CD8-positive, alpha-beta memory T cell (primary cell): ENCODE data around the gene PIWIL4. TPM values are rescaled to one million over a fixed set of nuclear protein-coding genes. Genes with fewer than 3 reads are reported as not detected.

ENCODE experiments used
- CTCF ChIA-PET: fragments of 350-600 bp; sonication (Branson Sonifier 250); formaldehyde crosslinking; loops from one replicate; lab custom pipeline; 2021; ENCODE audit warnings: antibody characterized with exemption; lab: Charles Lee
- POLR2A ChIA-PET: fragments of 350-600 bp; sonication (Branson Sonifier 250); formaldehyde crosslinking; loops from one replicate; lab custom pipeline; 2021; ENCODE audit warnings: antibody characterized with exemption; lab: Charles Lee
- DNase-seq, 5 donors: peaks; one replicate each; pipeline versions ENCODE4 v3.0.0 to v3.0.0-alpha.2; 2020 to 2022; ENCODE audit warnings: mixed read lengths in 1 of 5
- H3K27ac ChIP-seq: one replicate; pipeline ENCODE4 v1.7.0; 2013; ENCODE audit warnings: low read depth, mild to moderate bottlenecking, low read length, moderate library complexity
- H3K27me3 ChIP-seq: 2 replicates; pipeline ENCODE4 v1.7.0; 2013; ENCODE audit warnings: low read length, mild to moderate bottlenecking; ENCODE audit not compliant: insufficient read depth, poor library complexity, severe bottlenecking
- H3K36me3 ChIP-seq: 2 replicates; pipeline ENCODE4 v1.7.0; 2013; ENCODE audit warnings: mild to moderate bottlenecking, low read length, moderate library complexity; ENCODE audit not compliant: insufficient read depth
- H3K4me1 ChIP-seq: 2 replicates; pipeline ENCODE4 v1.7.0; 2013; ENCODE audit warnings: mild to moderate bottlenecking, low read length, moderate library complexity; ENCODE audit not compliant: insufficient read depth
- H3K4me3 ChIP-seq: 2 replicates; pipeline ENCODE4 v1.7.0; 2013; ENCODE audit warnings: mild to moderate bottlenecking, low read length
- H3K9me3 ChIP-seq: 2 replicates; pipeline ENCODE4 v1.7.0; 2013; ENCODE audit warnings: mild to moderate bottlenecking, low read length
- H3K27ac Mint-ChIP-seq, 8 donors: one replicate each; pipeline ENCODE4 v1.8.0; 2020 to 2021; ENCODE audit warnings: mixed read lengths in 8 of 8, mild to moderate bottlenecking in 6 of 8, inconsistent platforms in 3 of 8, moderate library complexity in 3 of 8
- H3K27me3 Mint-ChIP-seq, 2 donors: one replicate each; pipeline ENCODE4 v1.8.0; 2020 to 2021; ENCODE audit warnings: mixed read lengths in 2 of 2, mild to moderate bottlenecking in 1 of 2, moderate library complexity in 1 of 2
- H3K36me3 Mint-ChIP-seq, 3 donors: one replicate each; pipeline ENCODE4 v1.8.0; 2020 to 2021; ENCODE audit warnings: mixed read lengths in 3 of 3, inconsistent platforms in 1 of 3, mild to moderate bottlenecking in 1 of 3
- H3K4me1 Mint-ChIP-seq, 3 donors: one replicate each; pipeline ENCODE4 v1.8.0; 2020 to 2021; ENCODE audit warnings: mixed read lengths in 3 of 3, inconsistent platforms in 1 of 3, mild to moderate bottlenecking in 1 of 3
- H3K4me3 Mint-ChIP-seq, 7 donors: one replicate each; pipeline ENCODE4 v1.8.0; 2020 to 2021; ENCODE audit warnings: mixed read lengths in 7 of 7, mild to moderate bottlenecking in 6 of 7, moderate library complexity in 4 of 7, inconsistent platforms in 2 of 7
- H3K9me3 Mint-ChIP-seq, 5 donors: one replicate each; pipeline ENCODE4 v1.8.0; 2020 to 2022; ENCODE audit warnings: mixed read lengths in 5 of 5, mild to moderate bottlenecking in 3 of 5, moderate library complexity in 2 of 5, inconsistent platforms in 1 of 5
- polyA plus RNA-seq: library from polyadenylated mRNA; unstranded; fragments of 300-500 nt; fragmentation: Illumina TruSeq; gene quantifications from one replicate; pipeline ENCODE4 v1.2.3, GENCODE V29; 2021
- total RNA-seq, 2 experiments: library from RNA; stranded (reverse); gene quantifications; one replicate each; pipeline ENCODE4 v1.2.3, GENCODE V29; 2021

PIWIL4 gene
- total and polyA plus RNA-seq, 3 experiments from 2014 or later, result 0.36 to 0.61 (median 0.58) TPM

GRCh38 chr11:94543695-94544645 is 23.2 kb upstream of the PIWIL4 start, which contains the start of gene FUT4:
Gene FUT4, plus strand, starts transcription at chr11:94543921. Its CDS starts 213 bp downstream, at chr11:94544134.
- POLR2A ChIA-PET, result interaction anchor here (1.0 to 1.7 kb wide), 2 partner anchors 429 to 802 kb away, joined by 3 to 4 read pairs; partner anchors contain the start of genes C11orf54, CWC15, KDM4D and TAF1D
- H3K27ac Mint-ChIP-seq, result peak within 1 kb of the TSS; percentile 84 to 100 (median 98)

GRCh38 chr11:94544646-94545263 is 22.4 kb upstream of the PIWIL4 start:
- H3K9me3 Mint-ChIP-seq, result no peaks in the 10 kb centered on the region
- peaks cover 41 to 53% (median 49%) of the 10 kb centered on the region in 3 donors for H3K4me1 Mint-ChIP-seq
- Histone ChIP-seq H3K27ac (peak overlapping the region; percentile 85), H3K9me3 (no peaks in the 10 kb centered on the region), H3K36me3 (no peaks in the 10 kb centered on the region), H3K27me3 (no peaks in the 10 kb centered on the region), H3K4me1 (peaks cover 38% of the 10 kb centered on the region), H3K4me3 (peak overlapping the region; percentile 68)
- CTCF ChIA-PET, result no interaction called here
- H3K27me3 Mint-ChIP-seq, result peaks cover 1 to 6% of the 10 kb centered on the region in 2 donors
- H3K27ac Mint-ChIP-seq, result peak overlapping the region in 2 of 8 donors; percentile 66 to 74
- POLR2A ChIA-PET, result interaction anchor here (1.0 to 1.7 kb wide), 2 partner anchors 429 to 803 kb away, joined by 3 to 4 read pairs; partner anchors contain the start of genes C11orf54, CWC15, KDM4D and TAF1D
- peak overlapping the region in 6 of 7 donors; percentile 50 to 98 (median 82) for H3K4me3 Mint-ChIP-seq
- DNase-seq, result peak in 2 of 5 donors; percentile 2 to 55
- H3K36me3 Mint-ChIP-seq, result peaks cover 0 to 9% (median 3%) of the 10 kb centered on the region in 3 donors

More at GRCh38 chr11:94543695-94544645, 23.2 kb upstream of the PIWIL4 start, which contains the start of gene FUT4:
- peak; percentile 56 to 80 (median 69) for DNase-seq
- no peaks in the 10 kb centered on the region for H3K9me3 Mint-ChIP-seq
- peaks cover 38% of the 10 kb centered on the region for H3K4me1 ChIP-seq
- H3K9me3 ChIP-seq, result no peaks in the 10 kb centered on the region
- peak within 1 kb of the TSS; percentile 85 for H3K27ac ChIP-seq
- no peaks in the 10 kb centered on the region for H3K27me3 ChIP-seq
- H3K4me3 ChIP-seq, result peak within 1 kb of the TSS; percentile 68
- peaks cover 0 to 9% (median 2%) of the 10 kb centered on the region in 3 donors for H3K36me3 Mint-ChIP-seq
- peak within 1 kb of the TSS; percentile 91 to 100 (median 99) for H3K4me3 Mint-ChIP-seq
- CTCF ChIA-PET, result no interaction called here
- peaks cover 37 to 46% (median 42%) of the 10 kb centered on the region in 3 donors for H3K4me1 Mint-ChIP-seq
- H3K36me3 ChIP-seq, result no peaks in the 10 kb centered on the region
- peaks cover 6 to 7% of the 10 kb centered on the region in 2 donors for H3K27me3 Mint-ChIP-seq

GRCh38 chr11:94545264-94546161 is 21.7 kb upstream of the PIWIL4 start:
- H3K36me3 ChIP-seq, result no peaks in the 10 kb centered on the region
- H3K9me3 Mint-ChIP-seq, result no peaks in the 10 kb centered on the region
- H3K4me3 ChIP-seq, result no peak overlapping the region
- peaks cover 43 to 57% (median 56%) of the 10 kb centered on the region in 3 donors for H3K4me1 Mint-ChIP-seq
- no peaks in the 10 kb centered on the region for H3K9me3 ChIP-seq
- no peaks in the 10 kb centered on the region for H3K27me3 ChIP-seq
- H3K36me3 Mint-ChIP-seq, result peaks cover 0 to 9% (median 3%) of the 10 kb centered on the region in 3 donors
- H3K27ac ChIP-seq, result no peak overlapping the region
- peak overlapping the region; percentile 50 to 85 (median 81) for H3K4me3 Mint-ChIP-seq
- POLR2A ChIA-PET, result no interaction called here
- peaks cover 38% of the 10 kb centered on the region for H3K4me1 ChIP-seq
- DNase-seq, result no peak
- peaks cover 0 to 6% of the 10 kb centered on the region in 2 donors for H3K27me3 Mint-ChIP-seq
- CTCF ChIA-PET, result no interaction called here
- H3K27ac Mint-ChIP-seq, result peak overlapping the region; percentile 21 to 89 (median 68)

GRCh38 chr11:94546162-94546470 is 21.1 kb upstream of the PIWIL4 start:
- no peaks in the 10 kb centered on the region for H3K27me3 ChIP-seq
- no peak overlapping the region for H3K4me3 ChIP-seq
- DNase-seq, result no peak
- H3K27ac ChIP-seq, result no peak overlapping the region
- no peaks in the 10 kb centered on the region for H3K36me3 ChIP-seq
- Mint-ChIP-seq H3K4me1 (peaks cover 45 to 61% (median 56%) of the 10 kb centered on the region in 3 donors), H3K4me3 (peak overlapping the region; percentile 50 to 85 (median 81)), H3K9me3 (no peaks in the 10 kb centered on the region), H3K27me3 (peaks cover 0 to 6% of the 10 kb centered on the region in 2 donors), H3K27ac (peak overlapping the region in 6 of 8 donors; percentile 36 to 79 (median 60)), H3K36me3 (peaks cover 0 to 9% (median 3%) of the 10 kb centered on the region in 3 donors)
- ChIA-PET CTCF (interaction anchor here (0.9 kb wide), 1 partner anchor 26 kb away, joined by 3 read pairs; no protein-coding TSS in a partner anchor), POLR2A (no interaction called here)
- no peaks in the 10 kb centered on the region for H3K9me3 ChIP-seq
- H3K4me1 ChIP-seq, result peaks cover 38% of the 10 kb centered on the region

- POLR2A ChIA-PET, result no interaction called here
- Mint-ChIP-seq H3K4me1 (peaks cover 45 to 61% (median 56%) of the 10 kb centered on the region in 3 donors), H3K9me3 (no peaks in the 10 kb centered on the region)
Observed at GRCh38 chr11:94546886-94547285, 20.3 kb upstream of the PIWIL4 start.

GRCh38 chr11:94549146-94549545 is 18.0 kb upstream of the PIWIL4 start:
- Histone ChIP-seq H3K4me3 (no peak overlapping the region), H3K36me3 (no peaks in the 10 kb centered on the region), H3K27me3 (no peaks in the 10 kb centered on the region), H3K4me1 (peaks cover 32% of the 10 kb centered on the region), H3K27ac (no peak overlapping the region), H3K9me3 (no peaks in the 10 kb centered on the region)
- CTCF ChIA-PET, result no interaction called here
- Mint-ChIP-seq H3K4me1 (peaks cover 35 to 50% (median 44%) of the 10 kb centered on the region in 3 donors), H3K9me3 (no peaks in the 10 kb centered on the region), H3K27ac (no peak overlapping the region), H3K4me3 (no peak overlapping the region), H3K36me3 (peaks cover 0 to 6% (median 3%) of the 10 kb centered on the region in 3 donors), H3K27me3 (no peaks in the 10 kb centered on the region)
- no peak for DNase-seq
- POLR2A ChIA-PET, result no interaction called here

More at GRCh38 chr11:94546886-94547285, 20.3 kb upstream of the PIWIL4 start:
- Mint-ChIP-seq H3K27me3 (peaks cover 0 to 6% of the 10 kb centered on the region in 2 donors), H3K36me3 (peaks cover 0 to 9% (median 3%) of the 10 kb centered on the region in 3 donors), H3K27ac (peak overlapping the region in 5 of 8 donors; percentile 2 to 92 (median 19)), H3K4me3 (peak overlapping the region; percentile 15 to 83 (median 52))
- Histone ChIP-seq H3K36me3 (no peaks in the 10 kb centered on the region), H3K9me3 (no peaks in the 10 kb centered on the region), H3K27ac (no peak overlapping the region), H3K4me3 (no peak overlapping the region), H3K27me3 (no peaks in the 10 kb centered on the region), H3K4me1 (peaks cover 38% of the 10 kb centered on the region)
- CTCF ChIA-PET, result interaction anchor here (0.9 to 1.7 kb wide), 2 partner anchors 12 to 26 kb away, joined by 3 to 5 read pairs; no protein-coding TSS in a partner anchor
- DNase-seq, result no peak

GRCh38 chr11:94550513-94550912 is 16.7 kb upstream of the PIWIL4 start:
- Mint-ChIP-seq H3K27me3 (no peaks in the 10 kb centered on the region), H3K27ac (peak overlapping the region in 3 of 8 donors; percentile 2 to 62 (median 33)), H3K9me3 (no peaks in the 10 kb centered on the region), H3K36me3 (peaks cover 0 to 4% (median 3%) of the 10 kb centered on the region in 3 donors), H3K4me1 (peaks cover 33 to 47% (median 41%) of the 10 kb centered on the region in 3 donors), H3K4me3 (no peak overlapping the region)
- POLR2A ChIA-PET, result no interaction called here
- no peak overlapping the region for H3K4me3 ChIP-seq
- H3K27me3 ChIP-seq, result no peaks in the 10 kb centered on the region
- no peak overlapping the region for H3K27ac ChIP-seq
- no peaks in the 10 kb centered on the region for H3K9me3 ChIP-seq
- DNase-seq, result no peak
- H3K36me3 ChIP-seq, result no peaks in the 10 kb centered on the region
- CTCF ChIA-PET, result no interaction called here
- peaks cover 24% of the 10 kb centered on the region for H3K4me1 ChIP-seq
